ENCODE data around the gene EMD. TPM values are rescaled to one million over a fixed set of nuclear protein-coding genes. Genes with fewer than 3 reads are reported as not detected.

Gene EMD
- total and polyA plus RNA-seq, 2 of the 13 experiments (the other 11 are each of a cell fraction or from before 2014, with no cell fraction given): 14.5 to 14.9 TPM

DNA sequence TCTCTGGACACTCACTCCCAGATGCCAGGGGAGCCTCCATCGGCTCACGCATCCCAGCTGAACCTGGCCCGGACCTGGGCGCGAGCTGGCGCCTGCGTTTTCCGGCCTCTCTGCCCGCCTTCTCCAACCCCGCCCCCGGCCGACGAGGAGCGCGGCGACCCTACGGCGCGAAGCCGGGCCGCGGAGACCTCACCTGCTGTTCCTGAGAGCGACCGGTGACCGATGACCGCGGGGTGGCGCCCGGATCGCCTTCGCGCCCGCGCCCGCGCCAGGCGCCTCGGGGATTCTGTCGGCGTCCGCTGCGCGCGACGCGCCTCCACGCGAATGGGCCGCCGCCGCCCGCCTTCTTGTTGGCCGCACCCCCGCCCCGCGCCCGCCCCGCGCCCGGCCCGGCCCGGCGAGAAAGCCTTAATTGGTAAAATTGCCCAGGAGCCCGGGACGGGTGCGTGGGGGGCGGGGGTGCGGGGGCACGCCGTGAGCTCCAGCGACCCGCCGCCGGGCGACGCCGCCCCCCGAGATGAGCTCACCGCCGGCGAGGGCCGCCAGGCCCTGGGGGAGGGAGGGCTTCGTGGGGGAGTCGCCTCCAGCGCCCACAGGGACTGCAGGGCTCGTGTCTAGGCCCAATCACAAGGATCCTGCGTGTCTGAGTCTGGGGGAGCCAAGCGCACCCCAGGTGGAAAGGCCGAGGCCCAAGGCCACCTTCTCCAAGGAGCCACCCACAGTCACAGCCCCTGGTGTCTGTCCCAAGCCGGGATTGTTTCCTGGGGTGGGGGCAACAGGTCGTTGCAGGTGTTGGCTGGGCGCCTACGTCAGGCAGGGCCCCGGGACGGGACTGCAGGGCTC lies 4.6 kb upstream of the EMD start, which contains the start of gene FLNA (continued):
- TF ChIP-seq, protein P1, sequence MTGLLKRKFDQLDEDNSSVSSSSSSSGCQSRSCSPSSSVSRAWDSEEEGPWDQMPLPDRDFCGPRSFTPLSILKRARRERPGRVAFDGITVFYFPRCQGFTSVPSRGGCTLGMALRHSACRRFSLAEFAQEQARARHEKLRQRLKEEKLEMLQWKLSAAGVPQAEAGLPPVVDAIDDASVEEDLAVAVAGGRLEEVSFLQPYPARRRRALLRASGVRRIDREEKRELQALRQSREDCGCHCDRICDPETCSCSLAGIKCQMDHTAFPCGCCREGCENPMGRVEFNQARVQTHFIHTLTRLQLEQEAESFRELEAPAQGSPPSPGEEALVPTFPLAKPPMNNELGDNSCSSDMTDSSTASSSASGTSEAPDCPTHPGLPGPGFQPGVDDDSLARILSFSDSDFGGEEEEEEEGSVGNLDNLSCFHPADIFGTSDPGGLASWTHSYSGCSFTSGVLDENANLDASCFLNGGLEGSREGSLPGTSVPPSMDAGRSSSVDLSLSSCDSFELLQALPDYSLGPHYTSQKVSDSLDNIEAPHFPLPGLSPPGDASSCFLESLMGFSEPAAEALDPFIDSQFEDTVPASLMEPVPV (CRISPR knock-in tag; IDR thresholded peaks at IDR 0.05): no peak
- no peak for TF ChIP-seq ZBTB1 (CRISPR knock-in tag; IDR thresholded peaks at IDR 0.05; ENCODE audit: borderline replicate concordance)
- no peak for TF ChIP-seq LBX2 (CRISPR knock-in tag; IDR thresholded peaks at IDR 0.05; ENCODE audit: borderline replicate concordance)
- TF ChIP-seq POLR2G (IDR thresholded peaks at IDR 0.05; ENCODE audit: low read depth, low read length): no peak
- TF ChIP-seq HBP1 (CRISPR knock-in tag; IDR thresholded peaks at IDR 0.05; ENCODE audit: low read depth): no peak
- no peak for TF ChIP-seq ZNF44 (CRISPR knock-in tag; IDR thresholded peaks at IDR 0.05)
- TF ChIP-seq ZNF609 (CRISPR knock-in tag; IDR thresholded peaks at IDR 0.05; ENCODE audit: borderline replicate concordance): no peak
- no peak for TF ChIP-seq MEF2D (CRISPR knock-in tag; IDR thresholded peaks at IDR 0.05)
- TF ChIP-seq, protein P2, sequence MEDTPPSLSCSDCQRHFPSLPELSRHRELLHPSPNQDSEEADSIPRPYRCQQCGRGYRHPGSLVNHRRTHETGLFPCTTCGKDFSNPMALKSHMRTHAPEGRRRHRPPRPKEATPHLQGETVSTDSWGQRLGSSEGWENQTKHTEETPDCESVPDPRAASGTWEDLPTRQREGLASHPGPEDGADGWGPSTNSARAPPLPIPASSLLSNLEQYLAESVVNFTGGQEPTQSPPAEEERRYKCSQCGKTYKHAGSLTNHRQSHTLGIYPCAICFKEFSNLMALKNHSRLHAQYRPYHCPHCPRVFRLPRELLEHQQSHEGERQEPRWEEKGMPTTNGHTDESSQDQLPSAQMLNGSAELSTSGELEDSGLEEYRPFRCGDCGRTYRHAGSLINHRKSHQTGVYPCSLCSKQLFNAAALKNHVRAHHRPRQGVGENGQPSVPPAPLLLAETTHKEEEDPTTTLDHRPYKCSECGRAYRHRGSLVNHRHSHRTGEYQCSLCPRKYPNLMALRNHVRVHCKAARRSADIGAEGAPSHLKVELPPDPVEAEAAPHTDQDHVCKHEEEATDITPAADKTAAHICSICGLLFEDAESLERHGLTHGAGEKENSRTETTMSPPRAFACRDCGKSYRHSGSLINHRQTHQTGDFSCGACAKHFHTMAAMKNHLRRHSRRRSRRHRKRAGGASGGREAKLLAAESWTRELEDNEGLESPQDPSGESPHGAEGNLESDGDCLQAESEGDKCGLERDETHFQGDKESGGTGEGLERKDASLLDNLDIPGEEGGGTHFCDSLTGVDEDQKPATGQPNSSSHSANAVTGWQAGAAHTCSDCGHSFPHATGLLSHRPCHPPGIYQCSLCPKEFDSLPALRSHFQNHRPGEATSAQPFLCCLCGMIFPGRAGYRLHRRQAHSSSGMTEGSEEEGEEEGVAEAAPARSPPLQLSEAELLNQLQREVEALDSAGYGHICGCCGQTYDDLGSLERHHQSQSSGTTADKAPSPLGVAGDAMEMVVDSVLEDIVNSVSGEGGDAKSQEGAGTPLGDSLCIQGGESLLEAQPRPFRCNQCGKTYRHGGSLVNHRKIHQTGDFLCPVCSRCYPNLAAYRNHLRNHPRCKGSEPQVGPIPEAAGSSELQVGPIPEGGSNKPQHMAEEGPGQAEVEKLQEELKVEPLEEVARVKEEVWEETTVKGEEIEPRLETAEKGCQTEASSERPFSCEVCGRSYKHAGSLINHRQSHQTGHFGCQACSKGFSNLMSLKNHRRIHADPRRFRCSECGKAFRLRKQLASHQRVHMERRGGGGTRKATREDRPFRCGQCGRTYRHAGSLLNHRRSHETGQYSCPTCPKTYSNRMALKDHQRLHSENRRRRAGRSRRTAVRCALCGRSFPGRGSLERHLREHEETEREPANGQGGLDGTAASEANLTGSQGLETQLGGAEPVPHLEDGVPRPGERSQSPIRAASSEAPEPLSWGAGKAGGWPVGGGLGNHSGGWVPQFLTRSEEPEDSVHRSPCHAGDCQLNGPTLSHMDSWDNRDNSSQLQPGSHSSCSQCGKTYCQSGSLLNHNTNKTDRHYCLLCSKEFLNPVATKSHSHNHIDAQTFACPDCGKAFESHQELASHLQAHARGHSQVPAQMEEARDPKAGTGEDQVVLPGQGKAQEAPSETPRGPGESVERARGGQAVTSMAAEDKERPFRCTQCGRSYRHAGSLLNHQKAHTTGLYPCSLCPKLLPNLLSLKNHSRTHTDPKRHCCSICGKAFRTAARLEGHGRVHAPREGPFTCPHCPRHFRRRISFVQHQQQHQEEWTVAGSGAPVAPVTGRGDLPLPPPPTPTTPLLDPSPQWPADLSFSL (CRISPR knock-in tag; IDR thresholded peaks at IDR 0.05): no peak
- peak; percentile 12; the same call in 1 of the 2 replicates for TF ChIP-seq MYC (CRISPR knock-in tag; IDR thresholded peaks at IDR 0.05; ENCODE audit: borderline replicate concordance)
- TF ChIP-seq SSRP1 (CRISPR knock-in tag; IDR thresholded peaks at IDR 0.05): no peak
